Adipocyte (in vitro differentiated cells): ENCODE measurements around the gene ANXA1.
A peak's percentile ranks its signal among the peaks of the same experiment; 100 is the strongest.
"Not testable (repeated sequence)": the region's sequence is repeated elsewhere in the genome, so short reads cannot be mapped to it uniquely, and the experiment has no call there.

Experiments
- DNase-seq: peaks from one replicate; pipeline ENCODE4 v3.0.0-alpha.2; 2015; ENCODE audit warnings: low read depth
- H3K27me3 ChIP-seq: replicated peaks from 2 replicates; pipeline ENCODE4 v1.7.0; 2013; ENCODE audit warnings: mild to moderate bottlenecking, low read length, moderate library complexity; ENCODE audit not compliant: control insufficient read depth, insufficient read depth
- H3K36me3 ChIP-seq: 2 replicates; pipeline ENCODE4 v1.7.0; 2013; ENCODE audit warnings: low read length, mild to moderate bottlenecking, moderate library complexity; ENCODE audit not compliant: control insufficient read depth, insufficient read depth, severe bottlenecking
- H3K4me1 ChIP-seq: 2 replicates; pipeline ENCODE4 v1.7.0; 2013; ENCODE audit warnings: mild to moderate bottlenecking, low read length, moderate library complexity; ENCODE audit not compliant: control insufficient read depth, insufficient read depth
- H3K4me3 ChIP-seq: 2 replicates; pipeline ENCODE4 v1.7.0; 2013; ENCODE audit warnings: mild to moderate bottlenecking, low read length, moderate library complexity
- H3K9ac ChIP-seq: 2 replicates; pipeline ENCODE4 v1.7.0; 2013; ENCODE audit warnings: mild to moderate bottlenecking, low read length, moderate library complexity
- H3K9me3 ChIP-seq: 2 replicates; pipeline ENCODE4 v1.7.0; 2013; ENCODE audit warnings: mild to moderate bottlenecking, low read length, moderate library complexity; ENCODE audit not compliant: control insufficient read depth

The ANXA1 gene

DNA sequence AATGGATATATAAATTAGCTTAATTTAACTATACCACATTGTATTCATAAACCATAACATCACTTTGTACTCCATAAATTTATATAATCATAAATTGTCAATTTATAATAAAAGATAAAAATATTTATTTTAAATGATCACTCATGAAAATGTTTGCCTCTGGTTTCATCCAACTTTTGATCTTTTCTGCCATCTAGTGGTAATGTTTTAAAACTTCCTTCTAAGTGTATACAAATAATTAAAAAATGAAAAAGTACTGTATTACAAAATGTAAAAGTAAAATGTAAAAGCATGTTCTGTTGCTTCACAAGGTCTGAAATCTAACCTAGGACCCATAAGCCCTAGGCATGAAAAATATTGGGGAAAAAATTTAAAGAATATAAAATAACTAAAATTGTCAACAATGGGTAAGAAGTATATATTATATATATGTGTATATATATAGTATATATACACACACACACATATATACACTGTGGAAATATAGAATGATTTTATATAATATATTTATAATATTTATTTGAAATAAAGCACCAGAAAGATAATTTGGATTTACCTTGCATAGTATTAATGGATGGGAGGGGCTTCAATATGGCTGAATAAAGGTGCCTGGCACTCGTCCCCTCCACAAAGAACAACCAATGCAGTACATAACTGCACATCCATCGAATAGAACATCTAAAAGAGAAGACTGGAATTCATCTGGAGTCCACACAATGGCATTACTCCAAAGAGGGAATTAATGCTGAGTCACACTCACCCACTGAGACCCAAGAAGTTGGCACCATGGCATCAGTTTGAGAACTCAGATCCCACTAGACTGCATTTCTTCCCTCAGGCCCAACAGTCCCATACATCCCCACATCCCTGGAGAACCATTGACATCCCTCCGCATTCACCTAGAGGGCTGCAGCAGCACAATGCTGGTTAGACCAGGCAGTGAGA is 32.5 kb downstream of the ANXA1 start:
- no peaks in the 10 kb centered on the region for H3K27me3 ChIP-seq
- no peaks in the 10 kb centered on the region for H3K36me3 ChIP-seq
- no peak overlapping the region for H3K4me3 ChIP-seq
- peak; percentile 88 for DNase-seq
- peaks cover 36% of the 10 kb centered on the region for H3K4me1 ChIP-seq
- no peaks in the 10 kb centered on the region for H3K9me3 ChIP-seq
- no peak overlapping the region for H3K9ac ChIP-seq

DNA sequence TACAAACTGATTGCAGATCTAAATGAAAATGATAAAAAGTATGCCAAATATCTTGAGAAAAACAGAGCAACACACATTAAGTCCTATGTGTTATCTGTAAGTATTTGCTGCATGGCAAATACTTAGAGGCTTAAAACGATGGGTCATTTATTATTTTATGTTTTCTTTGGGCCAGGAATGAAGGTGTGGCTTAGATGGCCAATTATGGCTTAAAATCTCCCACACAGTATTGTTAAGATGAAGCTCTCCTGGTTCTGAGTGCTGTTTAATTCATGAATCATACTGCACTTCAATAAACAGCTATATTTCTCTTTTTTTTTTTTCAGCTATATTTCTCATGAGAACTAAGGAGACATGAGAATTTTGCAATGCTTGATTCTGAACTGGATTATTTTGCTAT is 39.4 kb downstream of the ANXA1 start:
- not testable (repeated sequence) for H3K36me3 ChIP-seq, H3K4me3 ChIP-seq, H3K27me3 ChIP-seq, H3K9ac ChIP-seq, H3K4me1 ChIP-seq, H3K9me3 ChIP-seq
- peak; percentile 39 for DNase-seq

DNA sequence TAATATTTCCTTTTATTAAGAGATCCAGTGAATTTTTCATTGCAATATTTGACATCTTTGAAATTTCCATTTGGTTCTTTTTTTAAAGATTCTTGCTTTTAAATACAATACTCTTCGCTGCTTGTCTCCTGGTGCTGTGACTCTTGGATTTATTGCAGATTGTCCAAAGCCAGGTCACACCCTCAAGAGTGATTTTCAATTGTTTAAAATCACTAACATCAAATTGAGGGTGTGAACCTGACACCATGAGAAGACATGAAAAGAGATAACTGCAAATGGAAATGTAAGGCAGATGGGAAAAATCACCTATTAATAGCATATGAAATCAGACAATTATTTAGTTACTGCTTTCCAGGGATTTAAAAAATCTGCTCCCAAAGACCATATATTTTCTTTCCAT is 42.6 kb downstream of the ANXA1 start:
- Histone ChIP-seq H3K4me1 (no peaks in the 10 kb centered on the region), H3K9me3 (peaks cover 2% of the 10 kb centered on the region), H3K9ac (no peak overlapping the region), H3K36me3 (no peaks in the 10 kb centered on the region), H3K27me3 (no peaks in the 10 kb centered on the region), H3K4me3 (no peak overlapping the region)
- no peak for DNase-seq

DNA sequence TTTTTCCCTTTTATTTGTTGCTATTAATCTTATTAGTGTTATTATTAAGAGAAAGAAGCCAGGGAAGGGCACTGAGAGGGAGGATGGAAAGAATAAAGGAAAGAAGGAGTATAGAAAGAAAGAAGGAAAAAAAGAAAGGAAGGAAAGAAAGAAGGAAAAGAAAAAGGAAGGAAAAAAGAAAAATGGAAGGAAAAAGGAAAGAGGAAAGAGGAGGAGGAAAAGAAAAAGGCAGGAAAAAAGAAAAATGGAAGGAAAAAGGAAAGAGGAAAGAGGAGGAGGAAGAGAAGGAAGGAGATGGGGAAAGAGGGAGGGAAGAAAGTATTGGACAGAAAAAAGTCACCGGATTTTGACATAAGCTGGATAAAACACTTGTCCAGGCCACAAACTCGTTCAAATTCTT is 47.8 kb downstream of the ANXA1 start:
- no peaks in the 10 kb centered on the region for H3K36me3 ChIP-seq
- no peak overlapping the region for H3K4me3 ChIP-seq
- DNase-seq: no peak
- no peaks in the 10 kb centered on the region for H3K9me3 ChIP-seq
- H3K9ac ChIP-seq: no peak overlapping the region
- no peaks in the 10 kb centered on the region for H3K27me3 ChIP-seq
- peaks cover 16% of the 10 kb centered on the region for H3K4me1 ChIP-seq

DNA sequence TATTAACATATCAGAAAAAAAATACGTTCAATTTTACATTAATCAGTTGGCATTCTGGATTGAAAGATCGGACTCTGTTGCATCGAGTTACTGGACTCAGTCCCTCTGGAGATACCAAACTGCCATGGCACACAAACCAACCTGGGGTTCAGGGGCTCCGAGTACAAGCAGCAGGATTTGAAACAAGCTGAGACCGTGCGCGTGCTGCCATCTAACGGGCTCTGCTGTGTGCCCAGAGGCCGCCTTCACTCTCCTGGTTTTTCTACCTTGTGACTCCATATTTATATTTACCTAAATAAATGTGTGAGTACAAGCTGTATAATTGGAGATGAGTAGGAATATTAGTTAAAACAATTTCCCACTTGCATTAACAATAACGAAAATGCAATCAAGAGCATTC is 48.2 kb downstream of the ANXA1 start:
- H3K36me3 ChIP-seq: no peaks in the 10 kb centered on the region
- H3K4me3 ChIP-seq: no peak overlapping the region
- DNase-seq: no peak
- H3K9me3 ChIP-seq: no peaks in the 10 kb centered on the region
- H3K27me3 ChIP-seq: no peaks in the 10 kb centered on the region
- H3K9ac ChIP-seq: no peak overlapping the region
- H3K4me1 ChIP-seq: peaks cover 19% of the 10 kb centered on the region

DNA sequence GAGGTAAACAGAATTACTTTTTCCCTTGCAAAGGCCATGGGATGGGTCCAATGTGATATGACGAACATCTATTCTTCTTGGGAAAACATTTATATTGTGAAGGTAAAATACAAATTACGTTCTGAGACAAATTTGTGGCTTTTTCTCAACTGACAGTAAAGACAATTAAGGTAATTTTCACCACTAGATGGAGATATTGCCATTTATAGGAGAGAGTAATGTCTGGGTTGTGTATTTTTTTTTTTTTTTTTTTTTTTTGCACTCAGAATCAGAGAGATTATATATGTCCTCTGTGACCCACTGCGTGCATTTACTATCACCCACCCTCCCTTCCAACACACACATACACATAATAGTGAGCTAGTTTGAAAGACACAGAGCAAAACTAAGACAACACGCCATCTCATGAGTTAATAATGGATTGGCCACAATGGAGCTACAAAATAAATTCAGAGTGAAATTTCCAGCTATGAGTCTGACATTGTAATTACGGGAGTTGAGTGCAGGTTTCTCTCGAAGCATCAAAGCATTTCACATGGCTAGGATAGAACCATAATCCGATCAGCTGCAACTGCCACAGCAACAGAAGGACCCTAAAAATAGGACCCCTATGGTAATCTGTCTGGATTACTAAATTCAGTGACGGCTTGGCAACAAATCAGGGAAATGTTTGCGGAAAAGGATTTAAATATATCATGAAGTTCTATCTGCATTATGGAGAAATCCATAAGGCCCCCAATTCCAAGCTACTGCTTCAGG is 49.2 kb downstream of the ANXA1 start:
- H3K9ac ChIP-seq: peak overlapping the region; percentile 48
- H3K4me3 ChIP-seq: no peak overlapping the region
- no peaks in the 10 kb centered on the region for H3K27me3 ChIP-seq
- DNase-seq: peak; percentile 83
- no peaks in the 10 kb centered on the region for H3K9me3 ChIP-seq
- H3K36me3 ChIP-seq: no peaks in the 10 kb centered on the region
- H3K4me1 ChIP-seq: peaks cover 25% of the 10 kb centered on the region

DNA sequence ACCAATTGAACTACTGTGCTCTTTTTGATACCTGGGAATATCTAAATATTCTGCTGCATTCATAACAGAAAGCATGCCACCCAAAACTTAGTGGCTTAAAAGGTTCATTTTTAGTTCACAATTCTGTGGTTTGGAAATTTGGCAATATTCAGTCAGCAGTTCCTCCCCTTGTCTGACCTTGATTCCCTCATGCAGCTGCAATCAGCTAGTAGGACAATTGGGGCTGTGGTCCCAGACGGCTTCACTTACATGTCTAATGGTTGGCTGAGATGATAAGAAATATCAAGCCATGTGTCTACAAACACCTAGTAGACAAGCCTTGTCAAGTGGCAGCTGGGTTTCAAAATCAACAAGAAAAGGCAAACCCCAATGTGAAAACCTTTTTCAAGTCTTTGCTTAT is 51.3 kb downstream of the ANXA1 start:
- Histone ChIP-seq H3K27me3 (no peaks in the 10 kb centered on the region), H3K4me1 (peaks cover 25% of the 10 kb centered on the region), H3K9me3 (no peaks in the 10 kb centered on the region), H3K9ac (no peak overlapping the region), H3K4me3 (no peak overlapping the region), H3K36me3 (no peaks in the 10 kb centered on the region)
- DNase-seq: no peak

DNA sequence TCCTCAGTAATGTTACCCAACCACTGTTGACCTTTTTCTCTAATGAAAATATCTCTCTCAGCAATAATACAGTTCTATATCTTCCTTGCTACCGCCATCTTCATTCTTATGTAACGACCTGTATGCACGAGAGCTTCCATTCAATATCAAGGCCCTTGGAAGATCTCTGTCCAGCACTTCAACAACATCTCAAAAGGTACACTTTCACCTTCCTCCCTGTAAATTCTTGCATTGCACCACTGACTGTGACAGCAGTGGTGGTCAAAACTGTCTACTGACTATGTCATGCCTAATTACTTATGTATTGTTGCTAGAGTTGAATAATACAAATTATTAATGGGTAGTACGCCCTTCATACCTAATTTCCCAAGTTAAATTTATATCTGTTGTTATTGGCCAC is 53.3 kb downstream of the ANXA1 start:
- Histone ChIP-seq H3K4me1 (peaks cover 25% of the 10 kb centered on the region), H3K4me3 (no peak overlapping the region), H3K9me3 (no peaks in the 10 kb centered on the region), H3K27me3 (no peaks in the 10 kb centered on the region), H3K9ac (no peak overlapping the region), H3K36me3 (no peaks in the 10 kb centered on the region)
- no peak for DNase-seq

DNA sequence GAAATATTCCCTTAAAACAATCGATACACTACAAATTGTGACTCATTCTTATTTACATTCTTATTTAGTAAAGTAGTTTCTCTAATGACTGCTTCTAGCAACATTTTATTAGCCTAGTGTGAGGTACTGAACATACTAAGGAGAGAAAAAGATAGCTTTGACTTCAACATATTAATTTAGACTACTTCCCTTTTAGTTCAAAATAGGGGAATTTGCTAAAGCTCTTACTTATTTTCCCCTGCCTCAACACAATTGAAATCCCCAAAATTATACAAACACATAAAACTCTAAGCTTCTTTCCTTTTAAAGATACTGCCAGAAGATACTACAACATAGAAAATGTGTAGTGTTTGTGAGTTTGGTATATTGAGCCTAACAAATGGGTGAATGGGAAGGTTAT is 55.2 kb downstream of the ANXA1 start:
- H3K4me1 ChIP-seq: peaks cover 20% of the 10 kb centered on the region
- no peak for DNase-seq
- no peaks in the 10 kb centered on the region for H3K27me3 ChIP-seq
- H3K36me3 ChIP-seq: no peaks in the 10 kb centered on the region
- no peaks in the 10 kb centered on the region for H3K9me3 ChIP-seq
- no peak overlapping the region for H3K9ac ChIP-seq
- H3K4me3 ChIP-seq: no peak overlapping the region

DNA sequence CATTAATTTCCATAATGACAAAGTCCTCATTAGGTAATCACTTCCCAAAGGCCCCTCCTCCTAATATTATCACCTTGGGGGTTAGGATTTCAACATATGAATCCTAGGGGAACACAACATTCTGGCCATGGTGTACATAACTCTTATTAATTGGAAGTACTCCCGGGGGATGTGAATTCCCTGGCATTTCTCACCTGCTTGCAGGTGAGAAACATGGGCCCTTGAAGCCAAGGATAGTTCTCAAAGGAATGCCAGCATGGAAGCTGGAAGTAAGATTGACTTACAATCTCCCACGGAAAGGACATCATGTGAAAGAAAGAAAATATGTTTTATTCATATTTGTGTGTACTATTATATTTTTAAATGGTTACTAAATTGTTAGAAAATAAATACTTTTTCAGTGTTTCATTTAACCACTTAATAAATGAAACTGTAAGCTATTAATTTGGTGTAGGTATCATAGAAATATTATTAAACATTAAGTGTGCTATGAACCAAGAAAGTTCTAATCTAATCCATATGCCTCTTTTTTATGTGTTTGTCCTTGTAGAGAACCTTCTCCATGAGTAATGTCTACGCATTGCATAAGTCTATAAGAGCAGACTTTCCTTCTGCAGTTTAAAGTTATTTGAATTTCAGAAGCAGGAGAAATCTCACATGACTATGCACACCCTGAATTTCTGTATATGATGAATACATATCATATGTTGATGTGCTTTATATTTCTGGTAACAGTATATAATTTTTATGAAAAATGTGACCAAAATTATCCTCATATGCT is 59.4 kb downstream of the ANXA1 start:
- H3K4me1 ChIP-seq: peaks cover 4% of the 10 kb centered on the region
- peak; percentile 2 for DNase-seq

DNA sequence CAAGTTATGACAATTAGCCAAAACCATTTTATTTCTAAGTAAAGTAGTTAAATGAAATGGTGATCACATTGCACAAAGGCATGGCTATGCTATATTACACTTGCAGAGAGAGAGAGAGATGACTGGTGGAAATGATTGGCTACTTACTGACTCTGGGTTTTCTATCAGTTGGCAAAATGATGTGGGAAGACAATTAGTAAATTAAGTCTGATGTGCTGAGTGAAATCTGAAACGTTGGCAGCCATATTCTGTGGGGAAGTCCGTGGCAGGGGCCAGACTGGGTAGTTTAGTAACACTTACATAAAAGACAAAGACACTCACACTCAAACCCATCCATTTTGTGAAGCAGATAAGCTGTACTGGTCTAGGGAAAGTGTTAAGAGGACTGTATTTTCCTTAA is 61.6 kb downstream of the ANXA1 start:
- Histone ChIP-seq H3K4me1 (peaks cover 7% of the 10 kb centered on the region), H3K36me3 (no peaks in the 10 kb centered on the region), H3K9me3 (no peaks in the 10 kb centered on the region), H3K4me3 (no peak overlapping the region), H3K27me3 (no peaks in the 10 kb centered on the region), H3K9ac (no peak overlapping the region)
- no peak for DNase-seq

More for the DNA sequence above, 59.4 kb downstream of the ANXA1 start:
- no peaks in the 10 kb centered on the region for H3K9me3 ChIP-seq
- no peak overlapping the region for H3K4me3 ChIP-seq
- no peaks in the 10 kb centered on the region for H3K27me3 ChIP-seq
- no peaks in the 10 kb centered on the region for H3K36me3 ChIP-seq
- H3K9ac ChIP-seq: no peak overlapping the region
